Activated CD4-positive, CD25-positive, alpha-beta regulatory T cell treated with anti-CD3 and anti-CD28 coated beads, Interleukin-2, amount 50 U/mL, for 24 hours (primary cell): ENCODE results near the gene CYTH3.
"Not testable (repeated sequence)": the region's sequence is repeated elsewhere in the genome, so short reads cannot be mapped to it uniquely, and the experiment has no call there.

Source experiments
- ATAC-seq, 2 donors: fragments of 150-1000 bp; cut with Tn5 transposase; one replicate each; pipeline ENCODE4 v1.10.0; 2021; ENCODE audit warnings: mild to moderate bottlenecking in 1 of 2, moderate library complexity in 1 of 2

Gene CYTH3

DNA sequence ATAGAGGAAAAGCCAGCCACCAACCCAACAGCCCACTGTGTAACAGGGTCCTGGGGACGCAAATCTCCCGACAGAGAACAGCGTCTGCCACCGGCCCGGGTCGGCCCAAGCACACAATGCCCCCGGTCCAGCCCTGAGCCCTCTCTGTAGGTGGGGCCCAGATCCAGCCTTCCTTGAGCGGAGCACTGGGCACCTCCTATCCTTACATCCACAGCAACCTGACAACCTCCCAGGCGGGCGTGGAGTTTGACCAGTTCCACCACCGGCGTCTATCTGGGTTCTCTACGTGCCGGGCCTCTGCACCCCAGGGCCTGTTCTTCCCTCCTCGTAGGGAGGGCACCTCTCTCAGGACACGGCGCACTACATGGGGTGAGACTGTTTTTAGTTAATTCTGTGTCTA is 109.0 kb downstream of the CYTH3 start:
- ATAC-seq = no peak

DNA sequence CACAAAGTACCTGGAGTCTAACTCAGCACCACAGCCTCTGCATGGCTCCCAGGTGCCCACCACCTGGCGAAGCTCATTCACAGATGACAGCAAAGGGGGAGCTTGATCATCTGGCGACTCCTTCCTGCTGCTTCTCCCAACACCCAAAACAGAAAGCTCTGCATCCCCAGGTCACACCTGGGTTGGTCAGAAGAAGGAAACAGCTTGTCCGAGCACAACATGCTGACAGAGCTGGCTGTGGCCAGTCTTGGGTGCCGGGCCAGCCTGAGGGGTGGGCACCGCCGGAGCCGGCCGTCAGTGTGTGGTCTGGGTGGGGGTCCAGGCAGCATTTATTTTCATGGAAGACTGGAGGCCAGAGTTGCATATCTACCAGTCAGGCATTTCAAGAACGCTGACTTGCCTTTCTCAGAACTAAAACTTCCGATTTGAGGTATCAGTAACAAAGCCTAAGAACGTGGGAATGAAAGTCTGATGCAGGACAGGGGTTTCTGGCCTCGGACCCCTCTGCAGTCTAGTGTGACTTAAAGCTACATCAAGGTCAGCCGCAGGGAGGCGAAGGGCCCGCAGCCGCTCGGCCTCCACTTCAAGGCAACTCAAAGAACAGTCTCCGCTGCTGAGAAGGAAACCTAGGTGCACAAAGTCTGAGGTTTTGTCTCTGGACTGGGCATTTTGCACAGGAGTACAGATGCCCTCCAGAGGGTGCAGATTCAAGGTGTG is 109.6 kb downstream of the CYTH3 start:
- no peak for ATAC-seq

DNA sequence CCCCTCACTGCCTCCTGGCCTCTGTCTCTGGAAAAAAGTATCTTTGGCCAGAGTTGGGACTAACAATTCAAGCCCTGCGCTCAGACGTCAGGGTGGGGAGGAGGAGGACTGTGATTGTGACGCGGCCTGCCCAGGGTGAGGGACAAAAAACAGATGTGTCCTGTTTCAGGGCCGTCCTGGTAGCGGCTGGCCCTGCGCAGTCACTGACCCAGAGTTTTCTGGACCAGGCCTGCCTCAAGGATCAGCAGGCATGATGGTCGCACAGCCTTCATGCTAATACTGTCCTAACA is 110.1 kb downstream of the CYTH3 start:
- ATAC-seq = no peak

DNA sequence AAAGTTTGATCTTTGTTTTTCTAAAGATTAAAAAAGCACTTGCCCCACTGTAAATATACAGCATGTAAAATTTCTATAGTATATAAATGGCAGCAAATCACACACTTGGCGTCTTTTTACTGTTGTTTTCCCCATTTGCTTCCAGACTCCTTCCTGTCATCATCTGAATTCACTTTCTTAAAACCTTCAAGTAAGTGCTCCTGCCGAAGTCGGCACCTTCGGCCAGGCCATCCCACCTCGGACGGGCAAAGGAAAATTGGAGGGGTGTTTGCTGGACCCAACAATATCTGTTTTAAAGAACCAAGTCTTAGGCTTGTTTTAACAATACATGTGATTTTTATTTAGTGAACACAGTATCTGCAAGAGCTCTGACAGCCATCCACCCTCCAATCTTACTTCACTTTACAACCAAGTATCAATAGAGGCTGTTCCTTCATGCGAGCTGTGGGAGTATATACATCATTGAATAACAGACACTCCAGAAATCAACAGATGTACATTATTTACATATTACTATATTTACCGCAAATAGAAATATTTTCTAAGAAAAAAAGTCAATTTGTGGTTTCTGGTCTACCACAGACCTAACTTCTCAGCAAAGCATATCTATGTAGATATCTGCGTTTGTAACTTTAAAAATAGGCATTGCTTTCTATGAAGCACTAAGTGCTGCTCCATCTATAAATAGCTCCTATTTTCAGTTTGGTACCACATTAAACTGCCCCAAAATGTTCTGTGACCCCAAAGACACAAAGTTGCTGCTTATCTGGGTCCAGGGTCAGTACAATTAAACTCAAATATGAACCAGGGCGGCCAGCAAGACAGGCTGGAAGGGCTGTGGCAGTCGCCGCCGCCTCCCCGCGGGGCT is 110.7 kb downstream of the CYTH3 start:
- peak; percentile 58 to 64 for ATAC-seq

DNA sequence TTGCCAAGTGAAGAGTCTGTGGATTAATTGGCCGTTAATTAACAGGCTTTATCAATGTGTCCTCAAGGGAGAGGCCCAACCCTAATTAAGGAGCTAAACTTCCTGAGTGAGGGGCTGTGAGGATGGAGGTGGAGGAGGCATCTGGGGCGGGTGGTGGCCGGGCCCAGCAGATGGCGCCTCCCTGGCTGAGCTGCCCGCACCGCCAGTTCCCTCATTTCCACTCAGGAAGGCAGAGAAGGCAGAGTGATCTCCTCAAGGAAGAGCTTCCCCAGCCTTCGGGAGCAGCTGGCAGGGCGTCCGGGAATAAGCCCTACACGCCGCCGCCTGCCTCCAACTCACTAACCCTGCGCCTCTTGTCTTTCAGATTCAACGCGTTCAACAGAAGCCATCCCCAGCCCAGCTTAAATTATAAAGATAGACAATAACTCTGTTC is 112.2 kb downstream of the CYTH3 start:
- ATAC-seq = no peak

DNA sequence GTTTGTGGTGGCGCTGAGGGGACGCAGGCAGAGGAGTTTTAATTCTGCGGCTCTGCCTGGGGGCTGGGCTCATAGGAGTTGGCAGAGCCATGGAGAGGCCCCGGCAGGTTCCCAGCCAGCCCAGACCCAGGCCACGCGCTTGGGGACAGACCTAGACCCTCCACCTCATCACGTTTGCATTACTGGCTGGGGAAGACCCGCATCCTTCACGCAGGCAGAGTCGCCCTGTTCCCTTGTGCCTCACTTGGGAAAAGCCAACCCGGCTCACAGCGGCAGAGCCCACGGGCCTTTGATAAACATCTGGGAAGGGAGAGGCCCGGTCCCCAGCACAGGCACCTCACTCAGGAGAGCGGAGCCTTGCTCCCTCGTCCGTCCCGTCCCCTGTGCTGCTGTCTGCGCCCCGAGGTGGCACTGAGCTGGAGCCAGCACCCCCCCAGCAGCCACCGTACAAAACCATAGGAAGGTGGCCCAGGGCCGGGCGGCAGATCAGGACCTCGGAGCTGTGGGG is 112.8 kb downstream of the CYTH3 start:
- ATAC-seq = no peak

DNA sequence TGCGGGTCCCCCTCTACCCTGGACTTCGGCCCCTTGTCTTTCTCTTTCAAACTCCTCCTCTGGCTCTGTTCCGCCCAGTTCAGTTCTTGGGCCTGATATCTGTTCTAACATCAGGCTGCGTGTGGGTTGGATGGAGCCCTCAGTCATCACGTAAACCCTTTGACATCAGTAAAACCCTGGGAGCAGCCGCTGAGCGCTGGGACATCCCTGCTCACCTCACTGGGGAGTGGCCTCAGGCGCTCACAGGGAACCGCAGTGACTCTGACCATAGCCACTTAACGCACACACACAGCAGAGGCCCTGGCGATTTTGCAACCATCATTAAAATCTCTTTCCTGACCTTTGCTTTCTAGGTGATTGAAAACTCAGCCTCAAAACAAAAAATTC is 113.3 kb downstream of the CYTH3 start:
- no peak for ATAC-seq

DNA sequence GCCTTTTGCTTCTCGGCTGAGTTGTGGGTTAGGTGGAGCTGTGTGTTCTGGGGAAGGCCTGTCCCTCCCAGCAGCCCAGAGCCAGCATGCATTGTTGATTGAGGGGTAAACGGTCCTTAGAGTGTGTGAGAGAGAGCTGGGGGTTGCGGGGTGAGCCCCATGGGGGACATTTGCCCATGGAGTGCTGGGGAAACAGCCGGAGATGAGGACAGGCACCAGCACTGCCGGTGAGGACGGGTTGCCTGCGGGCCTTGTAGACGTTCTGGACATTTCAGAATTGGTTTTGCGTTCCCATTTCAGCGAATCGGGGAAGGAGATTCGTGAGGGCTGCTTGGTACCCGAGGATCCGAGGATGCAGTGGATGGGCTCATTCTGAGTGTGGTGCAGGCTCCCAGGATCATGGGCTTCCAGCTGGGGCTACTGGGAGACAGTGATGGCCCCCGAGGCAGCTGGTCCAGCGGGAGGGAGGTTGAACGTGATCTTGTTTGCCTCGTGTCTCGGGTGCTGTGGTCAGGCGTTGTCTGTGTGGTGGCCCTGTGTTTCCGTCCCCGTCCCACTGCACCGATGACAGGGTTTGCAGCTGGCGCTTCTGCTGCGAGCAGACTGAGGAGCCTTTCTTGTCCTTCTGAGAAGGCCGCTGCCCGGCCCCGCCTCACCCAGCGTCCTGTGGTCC is 113.9 kb downstream of the CYTH3 start:
- ATAC-seq = no peak

DNA sequence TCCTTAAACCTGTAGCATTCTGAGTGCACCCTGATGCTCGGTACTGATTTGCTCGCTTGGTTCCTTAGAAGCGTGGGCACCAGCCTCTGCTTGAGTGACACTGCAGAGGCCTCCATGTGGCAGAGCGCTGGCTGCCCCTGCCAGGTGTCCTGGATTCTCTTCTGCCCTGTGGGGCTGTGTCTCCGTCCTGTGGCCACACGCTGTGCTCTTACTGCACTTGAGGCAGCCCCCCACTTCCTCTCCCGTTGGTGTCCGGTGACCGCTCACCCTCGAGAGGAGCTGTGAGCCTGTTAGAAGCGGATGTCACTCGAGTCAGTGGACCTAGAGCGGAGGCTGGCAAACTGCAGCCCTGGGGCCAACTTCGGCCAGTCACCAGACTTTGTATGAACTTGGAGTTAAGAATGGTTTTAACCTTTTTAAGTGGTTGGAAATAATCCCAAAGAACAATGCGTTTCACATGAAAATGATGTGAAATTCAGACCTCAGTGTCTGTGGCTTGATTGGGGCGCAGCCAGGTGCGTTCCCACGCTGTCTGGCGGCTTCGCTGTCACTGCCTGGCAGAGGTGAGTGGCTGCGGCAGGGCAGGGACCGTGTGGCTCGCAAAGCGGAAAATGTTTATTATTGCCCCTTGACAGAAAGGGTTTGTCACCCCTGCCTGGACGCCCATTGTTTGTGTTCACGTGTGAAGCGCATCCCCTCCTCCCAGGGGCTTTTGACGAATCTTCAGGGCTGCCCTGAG is 114.6 kb downstream of the CYTH3 start:
- no peak for ATAC-seq

DNA sequence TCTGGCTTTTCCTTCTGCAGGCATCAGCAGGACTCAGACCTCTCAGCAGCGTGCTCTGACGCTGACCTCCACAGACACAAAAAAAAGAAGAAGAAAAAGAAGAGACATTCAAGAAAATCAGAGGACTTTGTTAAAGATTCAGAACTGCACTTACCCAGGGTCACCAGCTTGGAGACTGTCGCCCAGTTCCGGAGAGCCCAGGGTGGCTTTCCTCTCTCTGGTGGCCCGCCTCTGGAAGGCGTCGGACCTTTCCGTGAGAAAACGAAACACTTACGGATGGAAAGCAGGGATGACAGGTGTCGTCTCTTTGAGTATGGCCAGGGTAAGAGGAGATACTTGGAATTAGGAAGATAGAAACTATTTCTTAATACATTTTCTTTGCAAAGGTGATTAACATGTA is 115.7 kb downstream of the CYTH3 start:
- ATAC-seq = no peak

DNA sequence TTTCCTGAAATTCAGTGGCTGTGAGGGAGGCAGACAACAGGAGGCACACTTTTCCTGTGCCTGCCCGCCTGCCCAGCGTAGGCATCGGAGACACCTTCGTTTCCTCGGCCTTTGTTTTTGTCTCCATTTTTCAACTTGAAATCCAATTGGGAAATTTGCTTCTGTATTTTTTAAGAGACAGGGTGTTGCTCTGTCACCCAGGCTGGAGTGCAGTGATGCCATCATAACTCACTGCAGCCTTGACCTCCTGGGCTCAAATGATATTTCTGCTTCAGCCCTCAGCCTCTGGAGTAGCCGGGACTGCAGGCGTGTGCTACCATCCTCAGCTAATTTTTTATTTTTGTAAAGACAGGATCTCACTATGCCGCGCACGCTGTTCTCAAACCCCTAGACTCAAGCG is 116.8 kb downstream of the CYTH3 start:
- ATAC-seq = no peak

DNA sequence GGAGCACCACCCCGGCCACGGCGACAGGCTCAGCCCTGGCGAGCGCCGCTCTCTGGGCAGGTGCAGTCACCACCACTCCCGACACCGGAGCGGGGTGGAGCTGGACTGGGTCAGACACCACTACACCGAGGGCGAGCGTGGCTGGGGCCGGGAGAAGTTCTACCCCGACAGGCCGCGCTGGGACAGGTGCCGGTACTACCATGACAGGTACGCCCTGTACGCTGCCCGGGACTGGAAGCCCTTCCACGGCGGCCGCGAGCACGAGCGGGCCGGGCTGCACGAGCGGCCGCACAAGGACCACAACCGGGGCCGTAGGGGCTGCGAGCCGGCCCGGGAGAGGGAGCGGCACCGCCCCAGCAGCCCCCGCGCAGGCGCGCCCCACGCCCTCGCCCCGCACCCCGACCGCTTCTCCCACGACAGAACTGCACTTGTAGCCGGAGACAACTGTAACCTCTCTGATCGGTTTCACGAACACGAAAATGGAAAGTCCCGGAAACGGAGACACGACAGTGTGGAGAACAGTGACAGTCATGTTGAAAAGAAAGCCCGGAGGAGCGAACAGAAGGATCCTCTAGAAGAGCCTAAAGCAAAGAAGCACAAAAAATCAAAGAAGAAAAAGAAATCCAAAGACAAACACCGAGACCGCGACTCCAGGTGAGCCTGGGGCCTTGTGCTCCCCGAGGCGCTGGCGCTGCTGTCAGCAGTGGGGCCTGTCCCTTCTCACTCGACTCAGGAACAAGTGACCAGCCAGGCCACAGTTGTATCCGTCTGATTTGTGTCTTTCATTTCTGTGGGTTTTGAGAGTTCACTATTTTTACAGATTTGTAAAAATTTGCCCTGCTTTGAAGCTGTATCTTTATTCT is 117.7 kb downstream of the CYTH3 start:
- ATAC-seq = no peak

DNA sequence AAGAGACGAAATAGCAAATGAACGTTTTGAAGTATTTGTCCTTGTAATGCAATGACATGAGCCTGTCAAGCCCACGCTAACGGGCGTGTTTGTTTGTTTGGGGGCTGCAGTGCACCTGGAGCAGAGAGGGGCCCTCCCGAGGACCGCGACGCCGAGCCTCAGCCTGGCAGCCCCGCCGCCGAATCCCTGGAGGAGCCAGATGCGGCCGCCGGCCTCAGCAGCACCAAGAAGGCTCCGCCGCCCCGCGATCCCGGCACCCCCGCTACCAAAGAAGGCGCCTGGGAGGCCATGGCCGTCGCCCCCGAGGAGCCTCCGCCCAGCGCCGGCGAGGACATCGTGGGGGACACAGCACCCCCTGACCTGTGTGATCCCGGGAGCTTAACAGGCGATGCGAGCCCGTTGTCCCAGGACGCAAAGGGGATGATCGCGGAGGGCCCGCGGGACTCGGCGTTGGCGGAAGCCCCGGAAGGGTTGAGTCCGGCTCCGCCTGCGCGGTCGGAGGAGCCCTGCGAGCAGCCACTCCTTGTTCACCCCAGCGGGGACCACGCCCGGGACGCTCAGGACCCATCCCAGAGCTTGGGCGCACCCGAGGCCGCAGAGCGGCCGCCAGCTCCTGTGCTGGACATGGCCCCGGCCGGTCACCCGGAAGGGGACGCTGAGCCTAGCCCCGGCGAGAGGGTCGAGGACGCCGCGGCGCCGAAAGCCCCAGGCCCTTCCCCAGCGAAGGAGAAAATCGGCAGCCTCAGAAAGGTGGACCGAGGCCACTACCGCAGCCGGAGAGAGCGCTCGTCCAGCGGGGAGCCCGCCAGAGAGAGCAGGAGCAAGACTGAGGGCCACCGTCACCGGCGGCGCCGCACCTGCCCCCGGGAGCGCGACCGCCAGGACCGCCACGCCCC is 118.5 kb downstream of the CYTH3 start:
- no peak for ATAC-seq

DNA sequence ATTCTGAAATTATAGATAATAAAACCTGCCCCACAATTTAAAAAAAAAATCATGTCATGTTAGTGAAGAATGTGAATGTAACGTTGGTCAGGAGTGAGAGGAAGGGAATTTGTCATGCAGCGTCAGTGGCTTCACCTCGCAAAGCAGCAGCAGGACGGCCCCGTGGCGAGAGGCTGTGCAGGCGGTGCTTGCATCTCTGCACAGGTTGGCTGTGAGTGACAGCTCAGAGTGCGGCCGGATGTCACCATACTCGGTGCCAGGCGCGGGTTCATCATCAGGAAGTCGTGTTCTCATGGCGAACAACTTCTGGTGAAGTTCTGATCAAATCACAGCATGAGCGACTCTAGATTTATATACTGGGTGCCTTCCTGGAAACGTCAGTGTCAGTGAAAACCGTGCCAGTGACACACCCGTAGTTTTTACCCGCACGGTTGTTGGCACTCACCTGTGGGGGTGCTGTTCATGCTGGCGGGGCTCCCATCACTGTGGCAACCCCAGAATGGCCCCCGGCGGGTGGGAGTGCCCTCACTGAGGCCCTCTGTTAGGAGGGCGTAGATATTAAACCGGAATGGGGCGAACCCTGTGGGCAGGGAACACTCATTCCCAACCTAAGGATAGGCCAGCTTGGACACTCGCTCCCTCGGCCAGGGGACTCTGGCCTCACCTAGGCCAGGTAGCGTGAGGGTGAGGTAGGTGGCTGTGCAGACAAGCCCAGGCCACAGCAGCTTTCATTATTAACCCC is 120.3 kb downstream of the CYTH3 start:
- ATAC-seq = no peak

DNA sequence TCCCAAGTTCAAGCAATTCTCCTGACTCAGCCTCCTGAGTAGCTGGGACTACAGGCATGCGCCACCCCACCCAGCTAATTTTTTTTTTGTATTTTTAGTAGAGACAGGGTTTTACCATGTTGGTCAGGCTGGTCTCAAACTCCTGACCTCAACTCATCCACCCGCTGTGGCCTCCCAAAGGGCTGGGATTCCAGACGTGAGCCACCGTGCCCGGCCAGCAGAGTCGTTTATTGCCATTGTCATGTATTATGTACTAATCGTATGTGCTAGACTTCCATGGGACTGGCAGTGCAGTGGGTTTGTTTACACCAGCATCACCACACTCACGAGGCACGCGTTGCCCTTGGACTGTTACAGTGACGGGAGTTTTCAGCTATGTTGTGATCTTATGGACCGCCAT is 120.9 kb downstream of the CYTH3 start:
- not testable (repeated sequence) for ATAC-seq

DNA sequence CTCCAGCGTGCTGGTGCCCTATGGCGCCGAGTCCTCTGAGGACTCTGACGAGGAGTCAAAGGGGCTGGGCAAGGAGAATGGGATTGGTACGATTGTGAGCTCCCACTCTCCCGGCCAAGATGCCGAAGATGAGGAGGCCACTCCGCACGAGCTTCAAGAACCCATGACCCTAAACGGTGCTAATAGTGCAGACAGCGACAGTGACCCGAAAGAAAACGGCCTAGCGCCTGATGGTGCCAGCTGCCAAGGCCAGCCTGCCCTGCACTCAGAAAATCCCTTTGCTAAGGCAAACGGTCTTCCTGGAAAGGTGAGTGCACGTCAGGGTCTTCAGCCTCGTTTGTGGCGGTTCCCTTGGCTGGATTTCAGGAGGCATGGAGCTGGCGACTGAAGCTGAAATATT is 122.4 kb downstream of the CYTH3 start:
- no peak for ATAC-seq

DNA sequence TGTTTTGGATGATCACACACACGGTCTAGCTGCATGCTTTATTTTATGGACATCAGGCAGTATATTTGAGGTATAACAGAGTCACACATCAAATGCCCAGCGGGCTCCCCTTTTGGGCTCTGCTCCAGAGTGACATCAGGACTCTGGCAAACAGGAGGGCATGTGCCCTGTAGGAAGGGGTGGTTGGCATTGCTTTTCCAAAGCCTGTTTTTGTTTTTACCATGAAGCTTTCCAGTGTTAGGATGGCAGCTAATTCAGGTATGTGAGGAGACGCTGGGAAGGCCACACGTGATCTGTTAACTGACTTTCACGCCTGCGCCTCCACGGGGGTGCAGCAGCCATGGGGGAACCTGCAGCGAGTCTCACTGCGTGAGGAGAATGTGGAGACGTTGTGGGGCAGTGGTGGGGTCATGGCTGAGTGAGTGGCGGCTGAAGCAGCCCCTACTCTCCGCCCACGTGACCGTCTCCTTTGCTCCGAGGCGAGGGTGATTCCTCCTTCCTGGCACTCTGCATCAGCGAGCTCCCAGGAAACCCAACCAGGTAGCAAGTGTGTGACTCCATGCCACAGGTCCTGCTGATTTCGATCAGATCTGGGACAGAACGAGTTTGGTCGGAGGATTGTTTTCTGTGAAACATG is 123.6 kb downstream of the CYTH3 start:
- no peak for ATAC-seq

DNA sequence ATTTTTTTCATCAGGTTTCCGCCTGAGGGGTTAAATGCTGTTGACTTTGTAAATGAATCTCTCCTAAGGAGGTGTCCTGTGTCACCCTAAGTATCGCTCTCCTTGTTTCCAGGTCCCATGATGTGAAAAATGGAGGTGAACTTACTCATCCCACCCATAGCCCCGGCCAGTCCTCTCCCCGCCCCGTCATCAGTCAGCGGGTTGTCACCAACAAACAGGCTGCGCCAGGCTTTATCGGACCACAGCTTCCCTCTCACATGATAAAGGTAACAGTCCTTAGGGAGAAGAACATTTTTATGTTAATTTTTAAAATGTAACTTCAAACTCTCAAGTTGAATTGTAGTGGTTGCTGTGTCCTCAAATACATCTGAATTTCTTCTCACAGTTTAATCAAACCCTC is 124.8 kb downstream of the CYTH3 start:
- no peak for ATAC-seq

DNA sequence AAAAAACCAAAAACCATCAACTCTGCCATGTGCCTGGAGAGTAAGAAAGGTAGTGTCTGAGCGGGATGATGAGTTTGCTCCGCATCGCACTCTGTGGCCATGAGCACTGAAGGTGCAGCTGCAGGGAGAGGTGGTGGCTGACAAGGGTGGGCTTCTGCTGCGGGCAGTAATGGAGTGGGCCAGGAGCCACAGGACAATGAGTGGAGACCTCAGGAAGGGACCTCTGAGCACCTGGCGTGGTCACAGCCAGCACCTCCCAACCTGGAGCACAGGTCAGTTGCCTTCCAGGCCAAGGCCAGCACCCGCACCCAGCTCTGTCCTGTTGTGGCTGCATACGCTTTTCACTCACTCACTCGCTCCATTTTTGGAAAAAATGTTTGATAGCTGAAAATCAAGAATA is 125.8 kb downstream of the CYTH3 start:
- ATAC-seq = no peak

DNA sequence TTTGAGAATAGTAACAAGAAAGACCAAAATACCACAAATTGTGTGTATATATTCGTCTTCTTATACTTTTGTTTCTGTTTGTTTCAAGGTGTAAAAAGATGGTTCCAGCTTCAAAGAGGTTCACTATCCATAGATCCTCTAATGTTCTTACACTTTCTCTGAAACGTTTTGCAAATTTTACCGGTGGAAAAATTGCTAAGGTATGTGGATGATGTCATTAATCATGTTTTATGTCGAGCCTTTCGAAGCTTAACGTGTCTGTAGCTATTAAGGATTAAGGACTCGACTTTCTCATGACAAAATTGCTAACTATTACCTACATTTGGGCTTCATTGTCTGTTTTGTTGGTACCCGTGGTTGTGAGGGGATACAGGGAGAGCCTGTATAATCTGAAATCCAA is 128.4 kb downstream of the CYTH3 start:
- no peak for ATAC-seq
